Measurements from ENCODE around the gene MAML3. TPM values are rescaled to one million over a fixed set of nuclear protein-coding genes. Genes with fewer than 3 reads are reported as not detected.

MAML3 gene
- total RNA-seq, 1 donor from 2014 or later, result 0.43 TPM

DNA sequence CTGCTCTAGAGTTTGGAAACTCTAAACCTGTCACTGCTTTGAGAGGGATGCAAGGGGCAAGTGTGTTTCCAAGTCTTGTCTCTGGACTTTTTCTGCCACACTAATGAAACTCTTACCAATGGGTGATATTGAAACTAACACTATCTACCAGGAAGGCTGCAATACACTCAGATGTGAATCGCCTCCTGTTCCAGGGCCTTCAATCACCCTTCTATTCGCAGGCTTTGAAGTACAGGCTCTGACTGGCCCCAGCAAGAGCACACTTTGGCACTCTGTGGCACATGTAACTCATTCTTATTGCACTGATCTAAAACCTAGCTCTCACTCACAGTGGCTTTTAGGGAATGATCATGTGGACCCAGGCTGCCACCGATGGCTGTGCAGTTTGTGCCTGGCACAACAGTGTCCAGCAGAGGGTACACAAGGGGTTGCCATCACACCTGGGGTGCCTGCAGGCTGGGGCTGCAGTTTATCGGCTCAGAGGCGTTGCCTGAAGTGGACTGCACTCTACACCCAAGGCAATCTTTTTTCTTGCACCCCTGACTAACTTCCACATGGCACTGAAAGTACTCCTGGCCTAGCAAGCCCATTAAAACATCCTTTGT is 277.5 kb downstream of the MAML3 start:
- no peak for DNase-seq (ENCODE audit: low read depth)

- peak; percentile 30 for DNase-seq (ENCODE audit: low read depth)
Observed at GRCh38 chr4:139875411-139875825, 278.6 kb downstream of the MAML3 start.

GRCh38 chr4:139873111-139873860 is 280.7 kb downstream of the MAML3 start:
- peak; percentile 54 for DNase-seq (ENCODE audit: low read depth)

DNA sequence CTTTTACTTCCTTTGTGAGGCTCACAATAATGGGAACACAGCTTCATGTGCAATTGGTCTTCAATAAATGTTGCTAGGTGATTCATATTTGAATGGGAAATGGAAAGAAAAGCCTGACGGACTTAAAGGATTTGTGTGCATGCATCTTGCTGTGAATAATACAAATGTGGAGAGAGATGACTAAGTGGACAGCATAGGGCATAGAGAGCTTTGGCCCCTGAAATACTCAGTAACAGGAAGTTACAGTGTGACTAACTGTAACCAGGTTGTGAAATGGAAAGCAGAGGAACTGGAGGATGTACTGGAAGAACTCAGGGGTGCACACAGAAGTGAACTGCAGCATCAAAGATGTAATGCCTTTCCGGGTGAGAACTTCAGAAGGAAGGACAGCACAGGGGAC is 281.7 kb downstream of the MAML3 start:
- DNase-seq (ENCODE audit: low read depth), result peak; percentile 16

GRCh38 chr4:139869810-139870209 is 284.2 kb downstream of the MAML3 start:
- DNase-seq (ENCODE audit: low read depth), result no peak

GRCh38 chr4:139866276-139866962 is 287.6 kb downstream of the MAML3 start:
- DNase-seq (ENCODE audit: low read depth), result no peak

DNA sequence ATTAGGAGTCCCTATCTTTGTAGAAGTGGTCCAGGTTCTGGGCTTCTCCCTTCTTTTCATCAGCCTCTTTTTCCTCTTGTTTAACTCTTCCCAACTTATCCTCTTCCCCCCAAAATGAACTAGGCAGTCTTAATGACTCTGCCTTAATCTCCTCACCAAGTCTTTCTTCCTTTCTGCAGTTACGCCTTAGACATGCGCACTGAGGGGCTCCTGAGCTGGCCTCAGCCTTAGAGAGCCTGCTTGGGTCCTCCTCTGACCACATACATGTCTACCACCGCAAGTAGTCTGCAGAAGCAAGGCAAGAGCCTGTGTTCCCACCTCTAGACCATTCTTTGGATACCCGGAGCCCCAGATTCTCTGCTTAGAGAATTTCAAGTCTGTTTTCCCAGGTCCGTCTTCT is 288.4 kb downstream of the MAML3 start:
- DNase-seq (ENCODE audit: low read depth), result no peak

GRCh38 chr4:139863531-139863930 is 290.5 kb downstream of the MAML3 start:
- DNase-seq (ENCODE audit: low read depth), result no peak

DNA sequence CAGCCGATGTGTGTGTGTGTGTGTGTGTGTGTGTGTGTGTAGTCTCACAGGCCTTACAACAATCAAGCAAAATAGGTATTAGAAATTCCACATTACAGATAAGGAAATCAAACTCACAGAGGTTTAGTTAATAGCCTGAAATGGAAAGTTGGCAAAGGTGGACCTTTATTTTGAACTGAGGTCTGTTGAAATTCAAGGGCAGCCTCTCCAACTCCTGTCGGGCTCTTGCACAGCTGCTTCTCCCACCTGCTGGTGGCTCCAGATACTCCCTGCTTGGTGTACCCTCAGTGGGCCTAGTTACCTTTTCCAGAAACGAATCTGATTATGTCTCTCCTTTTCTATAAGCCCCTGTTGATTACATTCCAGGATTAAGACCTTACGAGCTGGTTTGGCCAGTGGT is 292.5 kb downstream of the MAML3 start:
- DNase-seq (ENCODE audit: low read depth), result no peak

GRCh38 chr4:139860435-139861024 is 293.5 kb downstream of the MAML3 start:
- no peak for DNase-seq (ENCODE audit: low read depth)

DNA sequence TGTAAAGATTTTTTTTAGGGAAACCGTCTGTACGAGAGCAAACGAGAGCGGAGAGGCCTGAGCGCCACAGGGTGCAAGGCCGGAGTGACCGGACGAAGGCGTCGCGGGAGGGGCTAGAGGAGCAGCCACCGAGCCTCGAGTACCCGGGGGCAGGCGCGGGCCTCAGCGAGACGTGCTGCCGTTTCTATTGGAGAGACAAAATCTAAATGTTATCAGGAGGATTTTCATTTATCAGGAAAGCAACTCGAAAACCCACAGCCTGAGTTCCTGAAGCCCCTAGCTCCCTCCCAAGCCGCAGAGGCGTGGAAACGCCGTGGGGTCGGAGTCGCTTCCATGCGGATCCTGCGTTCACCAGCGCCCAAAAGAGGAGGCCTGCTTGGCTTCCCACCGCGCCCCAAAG is 294.1 kb downstream of the MAML3 start:
- DNase-seq (ENCODE audit: low read depth), result no peak

DNA sequence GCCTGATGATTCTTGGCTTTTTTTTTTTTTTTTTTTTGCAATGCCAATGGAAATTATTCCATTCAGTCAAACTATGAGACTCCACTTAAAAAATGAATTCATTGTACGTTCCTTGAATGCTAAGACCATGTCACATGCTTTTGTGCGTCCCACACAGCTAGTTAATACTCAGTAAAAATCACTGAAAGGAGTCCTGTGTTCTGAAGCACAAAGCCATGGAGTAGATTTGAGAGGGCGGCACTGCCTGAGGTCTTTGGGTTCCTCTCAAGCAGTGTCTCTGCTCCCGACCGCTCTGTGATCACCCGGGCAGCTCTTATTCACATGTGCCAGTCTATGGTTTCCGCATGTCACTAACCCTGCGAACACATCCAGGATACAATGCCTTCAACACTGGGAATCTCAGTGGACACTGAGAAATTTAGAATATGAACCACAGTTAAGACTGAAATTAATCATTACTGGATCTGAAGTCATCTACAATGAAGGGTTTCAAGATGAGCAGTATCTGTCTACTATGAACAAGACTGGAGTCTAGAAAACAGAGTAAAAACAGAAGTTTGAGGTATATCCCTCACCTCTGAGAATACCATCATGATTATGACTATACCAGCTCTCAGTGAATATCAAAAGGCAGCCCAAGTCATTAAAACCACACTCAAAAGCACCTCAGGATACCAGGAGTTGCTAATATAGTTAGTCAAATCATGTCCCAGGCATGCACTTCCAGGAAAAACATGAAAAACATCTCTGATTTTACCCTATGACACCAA is 295.4 kb downstream of the MAML3 start:
- DNase-seq (ENCODE audit: low read depth), result no peak

GRCh38 chr4:139857977-139858376 is 296.0 kb downstream of the MAML3 start:
- no peak for DNase-seq (ENCODE audit: low read depth)

DNA sequence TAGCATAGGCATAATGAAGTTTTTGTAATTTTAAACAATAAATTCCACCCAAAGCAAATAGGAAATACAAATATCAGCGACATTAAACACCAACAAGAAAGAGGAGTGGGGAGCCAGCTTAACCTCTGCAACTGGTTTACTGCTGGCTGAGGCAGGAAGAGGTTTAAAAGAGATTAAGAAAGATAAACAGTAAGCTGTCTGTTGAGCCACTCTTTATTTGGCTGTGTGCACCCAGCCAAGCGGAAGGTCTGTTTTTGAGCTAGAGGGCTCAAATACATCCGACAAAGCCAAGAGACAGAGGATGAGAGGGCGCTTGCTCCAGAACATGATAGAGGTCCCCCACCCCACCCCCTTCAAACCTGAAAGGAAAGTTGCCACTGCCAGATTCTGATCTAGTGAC is 297.0 kb downstream of the MAML3 start:
- DNase-seq (ENCODE audit: low read depth), result no peak

- no peak for DNase-seq (ENCODE audit: low read depth)
Observed at GRCh38 chr4:139854668-139855403, 299.1 kb downstream of the MAML3 start.

- no peak for DNase-seq (ENCODE audit: low read depth)
Observed at GRCh38 chr4:139853309-139853708, 300.7 kb downstream of the MAML3 start.

DNA sequence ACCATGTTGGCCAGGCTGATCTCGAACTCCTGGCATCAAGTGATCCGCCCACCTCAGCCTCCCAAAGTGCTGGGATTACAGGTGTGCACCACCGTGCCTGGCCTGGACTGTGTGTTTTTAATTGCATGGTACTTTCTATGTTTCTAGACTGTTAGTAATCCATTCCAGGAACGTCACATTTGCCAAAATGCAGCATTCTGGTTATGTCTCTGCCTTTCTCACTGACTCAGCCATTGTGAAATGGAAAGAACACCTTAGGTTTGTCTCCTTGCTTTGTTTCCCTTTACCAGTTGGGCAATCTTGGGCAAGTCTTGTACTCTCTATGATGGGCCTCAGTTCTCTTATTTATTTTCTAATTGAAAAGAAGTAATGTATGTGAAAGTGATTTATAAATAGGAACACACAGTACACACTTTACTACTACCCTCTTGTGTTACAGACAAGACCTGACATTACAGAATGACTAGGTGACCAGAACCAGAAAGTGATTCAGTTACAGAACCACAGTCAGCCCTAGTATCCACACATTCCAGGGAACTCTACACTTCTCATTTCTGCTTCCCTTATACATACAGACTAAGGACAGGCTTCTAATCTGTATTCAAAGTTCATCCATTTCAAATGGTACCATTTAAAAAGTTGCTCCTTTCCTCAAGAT is 301.2 kb downstream of the MAML3 start:
- no peak for DNase-seq (ENCODE audit: low read depth)

- no peak for DNase-seq (ENCODE audit: low read depth)
Observed at GRCh38 chr4:139851639-139852038, 302.3 kb downstream of the MAML3 start.

- DNase-seq (ENCODE audit: low read depth), result no peak
Observed at GRCh38 chr4:139851133-139851532, 302.9 kb downstream of the MAML3 start.

- DNase-seq (ENCODE audit: low read depth), result no peak
Observed at GRCh38 chr4:139849219-139849618, 304.8 kb downstream of the MAML3 start.
